ENCODE data around the gene PKN2. TPM values are rescaled to one million over a fixed set of nuclear protein-coding genes. Genes with fewer than 3 reads are reported as not detected.
"Not testable (repeated sequence)": the region's sequence is repeated elsewhere in the genome, so short reads cannot be mapped to it uniquely, and the experiment has no call there.

PKN2 gene
- total RNA-seq, 4 donors from 2014 or later, result 30.9 to 47.8 (median 38.4) TPM

DNA sequence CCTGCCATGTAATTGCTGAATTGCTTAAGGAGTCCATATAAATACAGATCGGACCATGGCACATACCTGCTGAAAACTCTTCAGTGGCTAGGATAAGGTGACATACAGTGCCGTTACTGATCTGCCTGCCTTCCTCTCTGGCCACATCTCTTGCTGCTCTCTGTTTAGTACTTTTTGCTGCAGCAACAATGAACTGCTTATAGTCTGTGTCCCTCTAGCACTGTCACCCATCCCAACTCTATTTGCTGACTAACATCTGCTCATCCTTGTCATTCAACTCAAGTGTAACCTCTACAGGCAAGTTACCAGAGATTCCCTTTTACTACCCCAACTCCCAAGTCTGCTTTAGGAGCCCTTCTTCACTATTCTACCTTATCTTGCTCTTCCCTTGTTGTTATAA is 141.6 kb downstream of the PKN2 start:
- Histone ChIP-seq H3K36me3 (peaks cover 0 to 66% of the 10 kb centered on the region in 2 donors), H3K4me1 (peaks cover 0 to 14% (median 0%) of the 10 kb centered on the region in 3 donors), H3K4me3 (no peak overlapping the region), H3K27ac (no peak overlapping the region), H3K9me3 (no peaks in the 10 kb centered on the region), H3K27me3 (no peaks in the 10 kb centered on the region)
- no peak for ATAC-seq
- TF ChIP-seq POLR2A (IDR thresholded peaks at IDR 0.05), result no peak
- TF ChIP-seq, protein P1, sequence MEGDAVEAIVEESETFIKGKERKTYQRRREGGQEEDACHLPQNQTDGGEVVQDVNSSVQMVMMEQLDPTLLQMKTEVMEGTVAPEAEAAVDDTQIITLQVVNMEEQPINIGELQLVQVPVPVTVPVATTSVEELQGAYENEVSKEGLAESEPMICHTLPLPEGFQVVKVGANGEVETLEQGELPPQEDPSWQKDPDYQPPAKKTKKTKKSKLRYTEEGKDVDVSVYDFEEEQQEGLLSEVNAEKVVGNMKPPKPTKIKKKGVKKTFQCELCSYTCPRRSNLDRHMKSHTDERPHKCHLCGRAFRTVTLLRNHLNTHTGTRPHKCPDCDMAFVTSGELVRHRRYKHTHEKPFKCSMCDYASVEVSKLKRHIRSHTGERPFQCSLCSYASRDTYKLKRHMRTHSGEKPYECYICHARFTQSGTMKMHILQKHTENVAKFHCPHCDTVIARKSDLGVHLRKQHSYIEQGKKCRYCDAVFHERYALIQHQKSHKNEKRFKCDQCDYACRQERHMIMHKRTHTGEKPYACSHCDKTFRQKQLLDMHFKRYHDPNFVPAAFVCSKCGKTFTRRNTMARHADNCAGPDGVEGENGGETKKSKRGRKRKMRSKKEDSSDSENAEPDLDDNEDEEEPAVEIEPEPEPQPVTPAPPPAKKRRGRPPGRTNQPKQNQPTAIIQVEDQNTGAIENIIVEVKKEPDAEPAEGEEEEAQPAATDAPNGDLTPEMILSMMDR (IDR thresholded peaks at IDR 0.05), result no peak
- TF ChIP-seq POLR2AphosphoS5 (IDR thresholded peaks at IDR 0.05), result no peak
- no peak for TF ChIP-seq EP300 (IDR thresholded peaks at IDR 0.05)
- WGBS, 2 donors (ENCODE audit: low coverage in 1 of 2), result 100% methylated on average over 1 to 2 of the region's 2 CpGs

DNA sequence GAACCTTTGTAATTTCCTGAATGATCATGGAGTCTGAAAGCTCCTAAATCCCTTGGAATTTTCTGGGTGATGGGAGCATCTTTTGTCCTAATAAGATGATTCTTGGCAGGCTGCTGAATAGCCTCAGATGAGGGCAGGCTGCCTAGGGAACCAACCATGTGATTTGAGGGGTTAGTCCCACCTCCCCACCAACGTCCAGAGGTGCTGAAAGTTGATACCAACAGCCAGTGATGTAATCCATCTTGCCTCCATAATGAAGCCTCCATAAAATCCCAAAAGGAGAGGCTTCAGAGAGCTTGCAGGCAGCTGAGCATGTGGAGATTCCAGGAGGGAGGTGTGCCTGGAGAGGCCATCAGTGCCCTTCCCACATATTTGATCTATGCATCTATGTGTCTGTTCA is 163.6 kb downstream of the PKN2 start:
- no peak overlapping the region for H3K4me3 ChIP-seq
- no peak overlapping the region for H3K27ac ChIP-seq
- TF ChIP-seq, protein P1 (IDR thresholded peaks at IDR 0.05), result no peak
- TF ChIP-seq POLR2AphosphoS5 (IDR thresholded peaks at IDR 0.05) (no peak), EP300 (IDR thresholded peaks at IDR 0.05) (no peak), POLR2A (IDR thresholded peaks at IDR 0.05) (no peak)
- peaks cover 0 to 29% of the 10 kb centered on the region in 2 donors for H3K36me3 ChIP-seq
- no peaks in the 10 kb centered on the region for H3K9me3 ChIP-seq
- no peaks in the 10 kb centered on the region for H3K27me3 ChIP-seq
- WGBS, 2 donors (ENCODE audit: low coverage in 1 of 2), result 0% methylated on average over 1 of the region's 1 CpG; no CpG with 5 or more reads in 1 of the 2 donors
- no peak for ATAC-seq
- no peaks in the 10 kb centered on the region for H3K4me1 ChIP-seq

DNA sequence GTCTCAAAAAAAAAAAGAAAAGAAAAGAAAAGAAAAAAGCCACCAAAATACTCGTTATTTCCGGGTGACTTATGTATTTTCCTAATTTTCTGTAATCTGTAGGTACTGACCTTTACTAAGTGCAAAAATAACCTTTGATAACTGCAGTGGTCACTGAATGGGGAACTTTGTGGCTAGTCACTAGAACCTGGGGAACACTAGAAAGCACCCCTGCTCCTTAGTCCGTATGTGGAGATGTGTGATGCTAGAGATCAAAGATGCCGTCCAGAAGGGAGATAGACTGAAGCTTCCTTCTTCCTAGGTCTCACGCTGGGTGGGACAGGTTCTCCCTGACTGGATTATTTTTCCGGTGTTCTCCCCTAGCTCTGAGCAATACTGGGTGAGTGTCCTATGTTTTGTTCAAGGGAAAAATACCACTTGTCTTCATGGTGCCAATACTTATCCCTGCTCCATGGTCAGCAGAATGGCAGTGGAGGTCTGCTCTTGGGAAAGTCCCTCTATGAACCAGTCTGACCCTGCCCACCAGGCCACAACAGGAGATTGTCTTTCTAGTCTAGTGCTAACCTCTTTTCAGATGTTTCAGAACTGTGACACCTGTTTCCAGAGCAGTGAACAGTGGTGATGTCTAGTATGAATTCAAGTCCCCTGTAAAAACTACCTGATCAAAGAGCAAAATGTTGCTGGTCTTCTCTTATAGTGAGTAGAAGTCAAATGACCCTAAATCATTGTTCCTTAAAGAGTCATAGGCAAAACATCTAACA is 167.4 kb downstream of the PKN2 start:
- 70 to 89% methylated on average over 4 to 5 of the region's 6 CpGs for WGBS, 2 donors (ENCODE audit: low coverage in 1 of 2)
- no peaks in the 10 kb centered on the region for H3K27me3 ChIP-seq
- H3K27ac ChIP-seq, result no peak overlapping the region
- ATAC-seq, result no peak
- peaks cover 3 to 67% of the 10 kb centered on the region in 2 donors for H3K36me3 ChIP-seq
- no peaks in the 10 kb centered on the region for H3K4me1 ChIP-seq
- no peak overlapping the region for H3K4me3 ChIP-seq
- no peaks in the 10 kb centered on the region for H3K9me3 ChIP-seq
- TF ChIP-seq EP300 (IDR thresholded peaks at IDR 0.05) (no peak), POLR2A (IDR thresholded peaks at IDR 0.05) (no peak)
- TF ChIP-seq, protein P1 (IDR thresholded peaks at IDR 0.05), result no peak

DNA sequence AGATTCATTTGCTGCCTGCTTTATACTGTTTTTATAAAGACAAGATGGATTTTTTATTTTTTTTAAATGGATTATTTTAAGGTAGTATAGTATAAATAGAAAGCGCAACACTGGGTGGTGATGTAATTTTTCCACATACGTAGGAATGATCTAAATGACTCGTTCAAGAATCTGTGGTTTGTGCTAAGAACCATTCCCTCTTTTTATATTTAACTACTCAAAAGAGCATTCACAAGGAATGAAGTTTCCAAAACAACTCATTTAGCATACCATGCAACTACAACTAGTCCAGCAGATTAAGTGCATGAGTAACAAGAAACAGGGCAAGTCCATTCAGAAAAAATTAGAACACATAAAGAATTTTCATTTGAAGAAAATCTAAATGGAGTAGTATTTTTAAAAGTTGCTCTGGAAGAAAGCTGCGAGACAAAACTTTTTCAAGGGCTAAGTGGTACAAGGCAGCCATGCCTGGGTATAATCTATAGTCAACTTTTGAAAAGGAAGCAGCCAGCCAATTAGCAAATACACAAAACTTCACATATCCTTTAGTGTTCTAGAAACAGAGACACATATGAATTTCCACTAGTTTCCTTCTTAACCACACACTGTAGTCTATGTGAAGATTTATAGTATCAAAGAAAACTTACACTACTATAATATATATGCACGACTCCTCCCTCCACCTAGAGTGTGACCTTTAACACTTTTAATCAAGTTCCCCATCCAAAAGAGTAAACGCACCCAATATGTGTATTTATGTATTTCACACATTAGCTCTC is 183.9 kb downstream of the PKN2 start:
- WGBS, 2 donors (ENCODE audit: low coverage in 1 of 2), result 37% methylated on average over 6 of the region's 6 CpGs
- H3K36me3 ChIP-seq, result peaks cover 0 to 11% of the 10 kb centered on the region in 2 donors
- H3K27me3 ChIP-seq, result no peaks in the 10 kb centered on the region
- peak overlapping the region in 1 of 4 donors; percentile 6 for H3K27ac ChIP-seq
- no peaks in the 10 kb centered on the region for H3K9me3 ChIP-seq
- peaks cover 0 to 42% (median 0%) of the 10 kb centered on the region in 3 donors for H3K4me1 ChIP-seq
- TF ChIP-seq, protein P1 (IDR thresholded peaks at IDR 0.05), result no peak
- TF ChIP-seq POLR2A (IDR thresholded peaks at IDR 0.05) (no peak), POLR2AphosphoS5 (IDR thresholded peaks at IDR 0.05) (no peak), EP300 (IDR thresholded peaks at IDR 0.05) (no peak)
- no peak for ATAC-seq
- no peak overlapping the region for H3K4me3 ChIP-seq

DNA sequence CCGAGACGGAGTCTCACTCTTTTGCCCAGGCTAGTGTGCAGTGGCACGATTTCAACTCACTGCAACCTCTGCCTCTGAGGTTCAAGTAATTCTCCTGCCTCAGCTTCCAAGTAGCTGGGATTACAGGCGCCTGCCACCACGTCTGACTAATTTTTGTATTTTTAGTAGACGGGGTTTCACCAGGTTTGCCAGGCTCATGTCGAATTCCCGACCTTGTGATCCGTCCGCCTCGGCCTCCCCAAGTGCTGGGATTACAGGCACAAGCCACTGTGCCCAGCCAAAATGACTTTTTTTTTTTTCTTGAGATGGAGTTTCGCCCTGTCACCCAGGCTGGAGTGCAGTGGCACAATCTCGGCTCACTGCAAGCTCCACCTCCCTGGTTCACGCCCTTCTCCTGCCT is 185.6 kb downstream of the PKN2 start:
- WGBS, 2 donors (ENCODE audit: low coverage in 1 of 2), result 85 to 96% methylated on average over 4 to 9 of the region's 14 CpGs
- ATAC-seq, H3K9me3 ChIP-seq, H3K4me3 ChIP-seq, H3K36me3 ChIP-seq, H3K27ac ChIP-seq, H3K27me3 ChIP-seq: not testable (repeated sequence)
- H3K4me1 ChIP-seq, result peaks cover 0 to 47% (median 0%) of the 10 kb centered on the region in 3 donors

Data from gastroesophageal sphincter (tissue), 4 donors.